Measurements from ENCODE around the gene SAMHD1. TPM values are rescaled to one million over a fixed set of nuclear protein-coding genes. Genes with fewer than 3 reads are reported as not detected.
A peak's percentile ranks its signal among the peaks of the same experiment; 100 is the strongest.

The SAMHD1 gene
- total and polyA plus RNA-seq, 2 of the 13 experiments (the other 11 are each of a cell fraction or from before 2014, with no cell fraction given) = 16.9 to 43.5 TPM

DNA sequence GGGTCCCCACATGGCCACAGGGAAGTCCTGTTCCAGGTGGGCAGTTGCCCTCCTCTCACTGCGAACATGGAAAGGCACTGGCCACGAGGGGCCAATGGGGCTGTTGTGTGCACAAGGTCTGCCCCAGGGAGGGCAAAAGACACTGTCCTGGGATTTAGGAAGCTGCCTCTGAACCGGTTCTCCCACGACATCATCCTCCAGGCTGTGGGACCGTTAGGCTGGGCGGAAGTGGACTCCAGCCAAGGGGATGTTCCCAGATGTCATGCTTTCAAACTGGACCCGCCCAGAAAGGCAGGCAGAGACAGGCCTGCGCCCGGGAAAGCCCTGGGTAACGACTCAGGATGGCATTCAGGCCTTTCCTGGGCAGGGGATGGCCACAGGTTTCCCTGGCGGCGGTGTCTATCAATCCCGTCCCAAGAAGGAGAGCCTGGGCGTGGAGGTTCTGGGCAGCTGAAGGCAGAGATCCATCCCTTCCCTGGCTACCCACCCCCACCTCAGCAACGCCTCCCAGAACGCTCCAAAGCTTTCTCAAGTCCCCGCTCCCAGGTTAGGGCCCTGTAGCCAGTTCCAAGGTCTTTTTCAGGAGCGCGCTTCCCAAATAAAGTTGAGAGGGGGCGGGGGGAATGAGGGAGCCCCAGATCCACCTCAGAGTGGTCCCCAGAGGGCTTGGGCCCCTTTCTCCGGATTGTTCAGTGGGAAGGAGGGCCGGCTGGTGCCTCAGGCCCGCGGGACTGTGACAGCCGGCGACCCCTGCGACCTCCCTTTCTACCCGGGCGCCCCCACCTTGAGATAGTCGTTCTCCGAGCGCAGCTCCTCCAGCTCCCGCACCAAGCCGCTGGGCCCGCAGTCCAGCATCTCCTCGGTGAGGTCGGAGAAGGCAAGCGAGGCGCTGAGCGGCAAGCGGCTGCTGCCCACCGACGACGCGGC is 89.4 kb downstream of the SAMHD1 start (continued):
- TF ChIP-seq, protein P1, sequence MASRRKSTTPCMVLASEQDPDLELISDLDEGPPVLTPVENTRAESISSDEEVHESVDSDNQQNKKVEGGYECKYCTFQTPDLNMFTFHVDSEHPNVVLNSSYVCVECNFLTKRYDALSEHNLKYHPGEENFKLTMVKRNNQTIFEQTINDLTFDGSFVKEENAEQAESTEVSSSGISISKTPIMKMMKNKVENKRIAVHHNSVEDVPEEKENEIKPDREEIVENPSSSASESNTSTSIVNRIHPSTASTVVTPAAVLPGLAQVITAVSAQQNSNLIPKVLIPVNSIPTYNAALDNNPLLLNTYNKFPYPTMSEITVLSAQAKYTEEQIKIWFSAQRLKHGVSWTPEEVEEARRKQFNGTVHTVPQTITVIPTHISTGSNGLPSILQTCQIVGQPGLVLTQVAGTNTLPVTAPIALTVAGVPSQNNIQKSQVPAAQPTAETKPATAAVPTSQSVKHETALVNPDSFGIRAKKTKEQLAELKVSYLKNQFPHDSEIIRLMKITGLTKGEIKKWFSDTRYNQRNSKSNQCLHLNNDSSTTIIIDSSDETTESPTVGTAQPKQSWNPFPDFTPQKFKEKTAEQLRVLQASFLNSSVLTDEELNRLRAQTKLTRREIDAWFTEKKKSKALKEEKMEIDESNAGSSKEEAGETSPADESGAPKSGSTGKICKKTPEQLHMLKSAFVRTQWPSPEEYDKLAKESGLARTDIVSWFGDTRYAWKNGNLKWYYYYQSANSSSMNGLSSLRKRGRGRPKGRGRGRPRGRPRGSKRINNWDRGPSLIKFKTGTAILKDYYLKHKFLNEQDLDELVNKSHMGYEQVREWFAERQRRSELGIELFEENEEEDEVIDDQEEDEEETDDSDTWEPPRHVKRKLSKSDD (CRISPR knock-in tag; IDR thresholded peaks at IDR 0.05; ENCODE audit: low read depth) = no peak
- TF ChIP-seq MED13 (CRISPR knock-in tag; IDR thresholded peaks at IDR 0.05) (0 out of 2 replicates have a peak, but pooled peaks have one; percentile 50), ZNF333 (CRISPR knock-in tag; IDR thresholded peaks at IDR 0.05; ENCODE audit: borderline replicate concordance) (peak; percentile 31; the same call in 1 of the 2 replicates), ZBTB8A (CRISPR knock-in tag; IDR thresholded peaks at IDR 0.05; ENCODE audit: borderline replicate concordance, low read depth) (no peak), GATAD1 (CRISPR knock-in tag; IDR thresholded peaks at IDR 0.05) (peak; percentile 54; the same call in 1 of the 2 replicates), HNRNPLL (IDR thresholded peaks at IDR 0.05; ENCODE audit: low read depth, low read length, poor library complexity, severe bottlenecking) (no peak), CBFB (CRISPR knock-in tag; IDR thresholded peaks at IDR 0.05) (no peak), SMAD1 (CRISPR knock-in tag; IDR thresholded peaks at IDR 0.05; ENCODE audit: borderline replicate concordance, low read depth) (peak; percentile 9; the same call in 1 of the 2 replicates), MTF1 (CRISPR knock-in tag; IDR thresholded peaks at IDR 0.05) (no peak), EED (CRISPR knock-in tag; IDR thresholded peaks at IDR 0.05) (peak; percentile 69; the same call in 1 of the 2 replicates), FOXJ3 (CRISPR knock-in tag; IDR thresholded peaks at IDR 0.05; ENCODE audit: borderline replicate concordance) (no peak), PPARG (CRISPR knock-in tag; conservative IDR thresholded peaks at IDR 0.05) (0 out of 2 replicates have a peak, but pooled peaks have one; percentile 39), GTF2F1 (IDR thresholded peaks at IDR 0.05; ENCODE audit: low read length) (no peak), HDAC2 (CRISPR knock-in tag; IDR thresholded peaks at IDR 0.05) (peak; percentile 68), ZNF782 (CRISPR knock-in tag; IDR thresholded peaks at IDR 0.05; ENCODE audit: borderline replicate concordance) (no peak), JDP2 (CRISPR knock-in tag; IDR thresholded peaks at IDR 0.05; ENCODE audit: borderline replicate concordance) (no peak), SMARCE1 (IDR thresholded peaks at IDR 0.05; ENCODE audit: borderline replicate concordance) (no peak), PTBP1 (IDR thresholded peaks at IDR 0.05; ENCODE audit: low read depth, low read length, poor library complexity, severe bottlenecking) (no peak), RFX3 (CRISPR knock-in tag; IDR thresholded peaks at IDR 0.05) (no peak)
- TF ChIP-seq, protein P2, sequence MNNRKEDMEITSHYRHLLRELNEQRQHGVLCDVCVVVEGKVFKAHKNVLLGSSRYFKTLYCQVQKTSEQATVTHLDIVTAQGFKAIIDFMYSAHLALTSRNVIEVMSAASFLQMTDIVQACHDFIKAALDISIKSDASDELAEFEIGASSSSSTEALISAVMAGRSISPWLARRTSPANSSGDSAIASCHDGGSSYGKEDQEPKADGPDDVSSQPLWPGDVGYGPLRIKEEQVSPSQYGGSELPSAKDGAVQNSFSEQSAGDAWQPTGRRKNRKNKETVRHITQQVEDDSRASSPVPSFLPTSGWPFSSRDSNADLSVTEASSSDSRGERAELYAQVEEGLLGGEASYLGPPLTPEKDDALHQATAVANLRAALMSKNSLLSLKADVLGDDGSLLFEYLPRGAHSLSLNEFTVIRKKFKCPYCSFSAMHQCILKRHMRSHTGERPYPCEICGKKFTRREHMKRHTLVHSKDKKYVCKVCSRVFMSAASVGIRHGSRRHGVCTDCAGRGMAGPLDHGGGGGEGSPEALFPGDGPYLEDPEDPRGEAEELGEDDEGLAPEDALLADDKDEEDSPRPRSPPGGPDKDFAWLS (CRISPR knock-in tag; IDR thresholded peaks at IDR 0.05; ENCODE audit: borderline replicate concordance) = no peak; the same call in 1 of the 2 replicates
- TF ChIP-seq, protein P3, sequence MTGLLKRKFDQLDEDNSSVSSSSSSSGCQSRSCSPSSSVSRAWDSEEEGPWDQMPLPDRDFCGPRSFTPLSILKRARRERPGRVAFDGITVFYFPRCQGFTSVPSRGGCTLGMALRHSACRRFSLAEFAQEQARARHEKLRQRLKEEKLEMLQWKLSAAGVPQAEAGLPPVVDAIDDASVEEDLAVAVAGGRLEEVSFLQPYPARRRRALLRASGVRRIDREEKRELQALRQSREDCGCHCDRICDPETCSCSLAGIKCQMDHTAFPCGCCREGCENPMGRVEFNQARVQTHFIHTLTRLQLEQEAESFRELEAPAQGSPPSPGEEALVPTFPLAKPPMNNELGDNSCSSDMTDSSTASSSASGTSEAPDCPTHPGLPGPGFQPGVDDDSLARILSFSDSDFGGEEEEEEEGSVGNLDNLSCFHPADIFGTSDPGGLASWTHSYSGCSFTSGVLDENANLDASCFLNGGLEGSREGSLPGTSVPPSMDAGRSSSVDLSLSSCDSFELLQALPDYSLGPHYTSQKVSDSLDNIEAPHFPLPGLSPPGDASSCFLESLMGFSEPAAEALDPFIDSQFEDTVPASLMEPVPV (CRISPR knock-in tag; IDR thresholded peaks at IDR 0.05) = peak; percentile 91
